T-helper 22 cell (primary cell): ENCODE measurements around the gene BORCS5.
"Not testable (repeated sequence)": the region's sequence is repeated elsewhere in the genome, so short reads cannot be mapped to it uniquely, and the experiment has no call there.

Experiments used
- DNase-seq: peaks from one replicate; pipeline ENCODE4 v3.0.0-alpha.2; 2020; ENCODE audit warnings: low read depth

The BORCS5 gene

GRCh38 chr12:12466157-12466556 lies 109.3 kb downstream of the BORCS5 start:
- peak; percentile 72 for DNase-seq

GRCh38 chr12:12467264-12467663 lies 110.4 kb downstream of the BORCS5 start:
- DNase-seq = no peak

GRCh38 chr12:12467688-12468261 lies 110.9 kb downstream of the BORCS5 start:
- DNase-seq = peak; percentile 55

DNA sequence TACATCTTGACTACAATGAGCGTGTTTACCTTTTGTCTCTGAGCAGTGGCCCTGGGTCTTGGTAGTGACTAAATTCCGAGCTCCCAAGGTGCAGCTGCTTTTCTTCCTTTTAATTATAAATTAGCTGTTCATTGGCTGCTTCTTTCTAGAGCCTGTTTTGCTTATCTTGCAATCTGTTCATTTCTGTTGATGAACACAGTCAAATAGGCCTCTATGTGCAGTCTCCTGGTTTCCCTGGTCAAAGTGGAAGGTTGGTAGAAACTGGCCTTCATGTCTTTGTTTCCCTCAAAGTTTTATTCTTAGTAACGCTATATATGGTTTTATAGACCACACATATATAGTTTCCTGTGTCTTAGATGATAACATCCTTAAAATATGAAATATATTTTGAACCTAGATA lies 111.7 kb downstream of the BORCS5 start:
- DNase-seq = no peak

DNA sequence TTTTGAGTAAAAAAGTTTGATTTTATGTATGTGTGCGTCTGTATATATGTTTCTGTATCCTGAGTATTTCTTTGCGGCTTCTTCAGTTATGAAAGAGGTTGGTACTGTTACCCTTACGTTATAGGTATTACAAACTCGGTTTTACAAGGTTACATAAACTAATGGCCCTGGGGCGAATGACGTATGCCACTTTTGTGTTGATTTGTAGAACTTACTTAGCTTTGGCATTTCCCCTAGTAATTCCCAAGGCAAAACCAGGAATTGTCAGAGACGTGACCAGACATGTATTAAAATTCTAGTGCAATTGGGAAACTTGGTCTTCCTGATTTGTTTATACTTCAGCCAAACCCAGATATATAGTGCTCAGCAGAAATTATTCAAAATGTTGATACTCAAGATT lies 112.5 kb downstream of the BORCS5 start:
- no peak for DNase-seq

GRCh38 chr12:12470751-12471306 lies 114.0 kb downstream of the BORCS5 start:
- no peak for DNase-seq

DNA sequence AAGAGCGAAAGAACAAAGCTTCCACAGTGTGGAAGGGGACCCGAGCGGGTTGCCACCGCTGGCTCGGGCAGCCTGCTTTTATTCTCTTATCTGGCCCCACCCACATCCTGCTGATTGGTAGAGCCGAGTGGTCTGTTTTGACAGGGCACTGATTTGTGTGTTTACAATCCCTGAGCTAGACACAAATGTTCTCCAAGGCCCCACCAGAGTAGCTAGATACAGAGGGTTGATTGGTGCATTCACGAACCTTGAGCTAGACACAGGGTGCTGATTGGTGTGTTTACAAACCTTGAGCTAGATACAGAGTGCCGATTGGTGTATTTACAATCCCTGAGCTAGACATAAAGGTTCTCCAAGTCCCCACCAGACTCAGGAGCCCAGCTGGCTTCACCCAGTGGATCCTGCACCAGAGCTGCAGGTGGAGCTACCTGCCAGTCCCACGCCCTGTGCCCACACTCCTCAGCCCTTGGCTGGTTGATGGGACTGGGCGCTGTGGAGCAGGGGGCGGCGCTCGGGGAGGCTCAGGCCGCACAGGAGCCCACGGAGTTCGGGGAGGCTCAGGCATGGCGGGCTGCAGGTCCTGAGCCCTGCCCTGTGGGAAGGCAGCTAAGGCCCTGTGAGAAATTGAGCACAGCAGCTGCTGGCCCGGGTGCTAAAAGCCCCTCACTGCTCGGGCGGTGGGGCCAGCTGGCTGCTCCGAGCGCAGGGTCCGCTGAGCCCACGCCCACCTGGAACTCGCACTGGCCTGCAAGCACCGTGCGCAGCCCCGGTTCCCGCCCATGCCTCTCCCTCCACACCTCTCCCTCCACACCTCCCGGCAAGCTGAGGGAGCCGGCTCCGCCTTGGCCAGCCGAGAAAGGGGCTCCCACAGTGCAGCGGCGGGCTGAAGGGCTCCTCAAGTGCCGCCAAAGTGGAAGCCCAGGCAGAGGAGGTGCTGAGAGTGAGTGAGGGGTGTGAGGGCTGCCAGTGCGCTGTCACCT lies 115.4 kb downstream of the BORCS5 start:
- not testable (repeated sequence) for DNase-seq

DNA sequence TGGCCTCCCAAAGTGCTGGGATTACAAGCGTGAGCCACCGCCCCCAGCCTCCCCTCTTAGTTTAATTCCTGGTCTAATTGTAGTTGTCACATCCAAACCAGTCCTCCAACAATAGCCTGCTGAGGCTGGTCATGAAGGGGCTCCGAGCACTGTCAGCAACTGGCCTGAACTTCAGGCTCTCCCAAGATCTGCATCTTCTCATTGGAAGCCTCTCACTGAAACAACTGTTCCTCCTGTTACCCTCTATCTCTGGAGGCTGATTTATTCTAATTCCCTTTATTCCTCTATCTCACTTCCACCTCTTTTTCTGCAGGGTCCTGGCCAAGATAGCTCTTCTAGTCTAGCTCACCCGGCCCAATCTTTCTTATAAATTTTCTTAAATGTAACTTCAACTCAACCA lies 116.3 kb downstream of the BORCS5 start:
- DNase-seq = no peak

GRCh38 chr12:12474471-12474928 lies 117.6 kb downstream of the BORCS5 start:
- DNase-seq = no peak

GRCh38 chr12:12474931-12475795 lies 118.3 kb downstream of the BORCS5 start:
- peak; percentile 47 for DNase-seq

DNA sequence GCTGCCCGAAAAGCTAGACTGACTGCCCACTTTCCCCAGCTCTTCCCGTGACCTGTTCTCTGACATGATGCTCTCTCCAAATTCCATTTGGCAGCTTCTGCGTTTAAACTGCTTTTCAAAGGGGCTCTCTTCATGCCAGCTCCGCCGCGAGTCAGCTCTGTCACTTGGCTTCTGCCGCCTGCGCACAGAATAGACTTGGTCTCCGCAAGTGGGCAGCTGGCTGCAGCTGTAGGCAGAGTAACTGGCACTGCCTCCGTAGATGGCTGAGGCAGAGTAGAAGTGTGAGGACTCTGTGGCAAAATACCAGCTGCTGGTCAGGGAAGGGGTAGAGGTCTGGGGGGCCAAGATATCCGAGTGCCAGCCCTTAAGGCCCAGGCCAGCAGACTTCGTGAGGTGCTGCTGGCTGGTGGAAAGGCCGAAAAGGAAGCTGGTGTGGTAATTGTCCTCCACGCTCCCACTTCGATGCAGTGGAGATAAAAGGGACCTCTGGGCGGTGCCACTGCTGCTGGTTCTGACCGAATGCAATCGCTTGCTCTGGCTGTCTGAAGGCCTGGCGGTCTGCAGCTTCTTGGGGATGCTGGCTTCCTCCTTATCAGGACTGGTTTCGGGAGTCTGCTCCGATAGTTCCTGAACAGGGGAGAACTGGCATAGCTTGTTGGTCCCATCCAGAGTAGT lies 120.1 kb downstream of the BORCS5 start:
- DNase-seq = no peak

DNA sequence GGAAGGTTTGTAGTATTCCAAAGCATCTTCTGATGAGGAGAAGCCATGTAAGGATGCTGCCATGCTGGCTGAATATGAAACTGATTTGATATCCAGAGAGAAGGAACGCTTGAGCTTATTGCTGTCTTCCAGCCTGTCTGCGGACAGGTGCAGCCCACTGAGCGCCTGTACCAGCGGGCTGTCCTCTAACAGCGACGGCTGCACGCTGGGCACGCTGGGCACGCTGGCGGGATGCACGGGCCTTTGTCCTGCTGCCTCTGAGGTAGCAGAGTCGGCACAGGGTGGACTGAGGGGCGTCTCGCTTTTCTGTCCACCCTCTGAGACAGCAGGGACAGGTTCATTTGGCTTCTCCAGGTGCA lies 120.6 kb downstream of the BORCS5 start:
- DNase-seq = no peak

DNA sequence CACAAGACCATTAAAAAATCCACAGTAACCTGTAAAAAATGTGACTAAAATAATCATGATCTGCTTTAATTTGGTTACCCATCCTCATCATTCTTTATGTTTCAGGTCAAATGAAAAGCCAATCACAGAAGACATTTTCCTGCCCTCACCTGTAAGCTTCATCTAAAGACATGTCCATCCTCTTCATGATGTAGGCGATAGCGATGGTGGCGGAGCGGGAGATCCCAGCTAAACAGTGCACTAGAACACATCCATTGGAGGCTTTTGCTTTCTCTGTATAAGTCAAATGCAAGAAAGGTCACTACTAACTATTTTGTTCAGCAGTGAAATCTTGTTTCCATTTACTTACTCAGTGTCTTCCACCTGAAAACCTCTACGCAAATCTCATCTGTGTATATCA lies 123.2 kb downstream of the BORCS5 start:
- no peak for DNase-seq

DNA sequence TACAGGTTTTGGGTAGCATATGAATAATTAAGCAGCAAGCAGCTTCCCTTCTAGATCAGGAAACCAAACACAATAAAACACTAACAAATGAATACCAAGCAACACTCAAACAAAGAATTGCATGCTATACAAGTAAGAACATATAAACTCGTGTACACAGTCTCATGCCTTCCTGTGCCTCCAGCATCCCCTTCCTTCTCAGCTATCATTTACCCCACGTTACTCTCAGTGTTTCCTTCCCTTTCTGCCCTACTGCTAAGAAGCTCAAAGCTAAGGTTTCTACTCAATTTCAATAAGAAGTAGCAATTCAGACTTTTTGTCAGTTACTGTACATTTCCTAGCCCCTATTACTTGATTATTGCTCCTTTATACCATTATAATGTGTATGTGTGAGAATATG lies 124.8 kb downstream of the BORCS5 start:
- no peak for DNase-seq

DNA sequence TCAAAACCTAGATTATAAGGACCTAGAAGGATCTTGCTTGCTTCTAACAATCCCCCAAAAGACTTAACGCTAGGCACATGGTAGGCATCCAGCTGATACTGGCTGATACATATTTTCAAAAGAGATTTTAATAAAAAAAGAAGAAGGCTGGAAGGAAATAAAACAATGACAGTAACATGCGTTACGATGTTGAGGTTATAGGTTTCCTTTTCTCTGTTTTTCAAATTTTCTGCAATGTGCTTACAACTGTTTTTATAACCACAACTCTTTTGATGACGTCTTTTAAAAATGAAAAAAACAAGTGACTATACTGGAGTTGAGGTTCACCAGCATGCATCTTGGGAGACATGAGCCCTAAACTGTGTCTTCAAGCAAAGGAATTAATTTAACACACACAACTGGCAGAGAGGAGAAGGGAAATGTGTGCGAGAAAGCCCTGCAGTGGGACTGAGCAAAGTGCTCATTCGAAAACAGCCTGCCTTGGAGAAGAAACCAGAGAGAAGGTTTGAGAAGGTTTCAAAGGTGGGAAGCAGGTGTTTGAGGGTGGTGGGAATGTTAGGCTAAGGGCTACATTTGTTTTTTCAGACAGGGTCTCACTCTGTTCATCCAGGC lies 125.4 kb downstream of the BORCS5 start:
- peak; percentile 39 for DNase-seq

DNA sequence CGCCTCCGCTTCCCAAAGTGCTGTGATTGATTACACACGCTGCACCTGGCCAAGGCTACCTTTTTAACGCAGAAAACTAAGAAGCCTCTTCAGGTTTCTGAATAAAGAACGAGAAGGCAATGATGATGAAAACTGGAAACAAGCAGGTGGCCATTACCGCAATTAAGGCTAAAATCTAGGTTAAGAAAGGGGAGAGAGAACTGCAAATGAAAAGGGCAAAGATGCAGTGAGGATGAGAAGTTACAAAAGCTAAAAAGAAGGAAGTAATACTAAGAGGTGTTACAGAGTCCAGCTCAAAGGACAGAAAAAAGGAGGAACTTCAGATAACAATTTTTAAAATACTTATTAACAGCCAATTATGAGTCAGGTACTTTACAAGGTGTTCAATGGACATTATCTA lies 126.1 kb downstream of the BORCS5 start:
- DNase-seq = no peak

DNA sequence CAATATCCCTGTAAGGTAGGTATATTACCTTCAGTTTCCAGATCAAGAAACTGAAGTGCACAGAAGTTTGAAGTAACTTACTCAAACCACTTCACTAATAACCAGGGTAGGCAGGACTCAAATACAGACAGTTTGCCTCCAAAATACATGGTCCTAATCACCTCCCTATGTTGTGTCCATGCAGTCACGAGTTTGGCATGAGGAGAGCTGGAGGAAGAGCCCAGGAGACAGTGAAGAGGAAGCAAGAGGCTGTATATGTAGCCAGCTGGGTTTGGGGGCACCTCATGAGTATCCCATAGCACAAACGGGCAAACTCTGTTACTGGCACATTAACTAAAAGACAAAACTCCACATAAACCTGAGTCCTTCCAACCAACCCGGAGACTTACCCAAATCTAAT lies 126.6 kb downstream of the BORCS5 start:
- DNase-seq = no peak

DNA sequence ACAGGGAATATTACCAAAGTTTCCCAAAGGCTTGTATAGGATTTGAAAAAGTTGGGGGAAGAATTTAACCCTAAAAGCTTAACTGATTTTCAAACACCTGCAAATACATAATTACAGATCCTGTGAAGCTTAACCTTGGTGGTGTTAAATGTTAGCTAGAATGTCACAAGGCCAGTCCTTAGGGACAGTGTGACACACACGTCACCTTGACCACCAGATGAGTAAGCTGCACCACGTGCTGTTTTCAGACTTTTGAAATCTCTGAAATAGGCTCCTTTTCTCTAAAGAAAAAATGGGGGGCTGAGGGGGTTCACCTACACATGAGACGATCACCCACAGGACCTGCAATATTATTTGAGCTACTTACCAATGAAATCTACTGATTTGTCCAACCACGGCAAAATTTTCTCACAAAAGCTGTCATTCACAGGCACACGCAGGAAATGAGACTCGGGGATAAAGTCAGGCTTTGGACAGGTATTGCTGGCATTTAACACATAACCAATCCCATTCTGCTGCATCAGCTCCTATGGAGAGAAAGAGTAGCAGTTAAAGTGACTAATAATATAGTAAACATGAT lies 129.9 kb downstream of the BORCS5 start:
- DNase-seq = no peak

DNA sequence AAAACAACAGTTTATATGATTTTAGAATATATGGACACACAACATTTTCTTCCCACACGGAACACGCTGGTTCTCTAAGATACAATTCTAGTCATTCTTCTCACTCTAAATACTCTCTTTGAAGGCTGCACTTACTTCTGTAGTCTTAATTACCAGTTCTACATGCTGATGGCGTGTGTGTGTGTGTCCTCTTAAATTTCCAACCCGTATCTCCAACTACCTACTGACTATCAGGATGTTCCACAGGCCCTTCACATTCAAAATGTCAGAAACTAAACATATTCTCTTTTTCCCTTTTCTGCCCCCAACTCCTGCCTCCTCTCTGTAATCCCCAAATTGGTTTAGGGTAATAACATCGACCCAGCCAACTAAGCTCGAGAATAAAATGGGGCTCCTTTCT lies 130.6 kb downstream of the BORCS5 start:
- no peak for DNase-seq

DNA sequence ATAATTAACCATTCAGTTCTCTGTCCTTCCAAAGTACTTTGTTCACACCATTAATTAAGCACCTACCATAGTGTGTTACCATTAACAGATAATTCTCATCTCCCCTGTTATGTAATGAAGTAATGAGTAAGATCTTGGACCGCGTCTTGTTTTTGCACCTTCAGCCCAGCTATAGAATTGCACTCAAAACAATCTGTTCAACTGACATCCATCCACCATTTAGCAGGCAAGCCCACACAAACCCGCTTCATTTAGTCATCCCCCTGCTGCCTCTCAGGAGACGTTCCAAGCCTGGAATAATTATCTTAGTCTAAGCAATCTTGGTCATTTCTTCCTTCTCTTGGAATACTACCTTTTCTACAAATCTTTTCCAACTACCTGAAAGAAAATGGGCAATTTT lies 131.4 kb downstream of the BORCS5 start:
- DNase-seq = no peak
